MCF 10A (cell line): Measurements from ENCODE around the gene THRB. TPM values are rescaled to one million over a fixed set of nuclear protein-coding genes. Genes with fewer than 3 reads are reported as not detected.

ENCODE experiments used
- BruUV-seq: library from RNA; stranded (reverse); fragments of 400-500 nt; replicated peaks from 2 replicates; lab custom pipeline; 2021; lab: Mats Ljungman, UMichigan
- CTCF ChIA-PET: fragments of 300-600 bp; sonication (Branson Sonifier 250); formaldehyde crosslinking; extraction: SDS; loops from one replicate; lab custom pipeline; 2021; ENCODE audit warnings: antibody characterized with exemption, inconsistent platforms; lab: Yijun Ruan, JAX
- POLR2A ChIA-PET: fragments of 300-600, 350-650 bp; sonication (Branson Sonifier 250); formaldehyde crosslinking; extraction: SDS; loops from one replicate; lab custom pipeline; 2020; ENCODE audit warnings: antibody characterized with exemption, inconsistent platforms; lab: Yijun Ruan, JAX
- DNase-seq: peaks from one replicate; pipeline ENCODE4 v3.0.0-alpha.2; 2018; ENCODE audit not compliant: unreplicated experiment
- H3K27ac Mint-ChIP-seq: one replicate; pipeline ENCODE4 v1.8.0; 2022; ENCODE audit warnings: mild to moderate bottlenecking, low read depth, mixed read lengths; ENCODE audit not compliant: unreplicated experiment
- H3K27me3 Mint-ChIP-seq: one replicate; pipeline ENCODE4 v1.8.0; 2022; ENCODE audit warnings: mixed read lengths; ENCODE audit not compliant: insufficient read depth, unreplicated experiment
- H3K36me3 Mint-ChIP-seq: one replicate; pipeline ENCODE4 v1.8.0; 2022; ENCODE audit warnings: mild to moderate bottlenecking, moderate library complexity, mixed read lengths; ENCODE audit not compliant: insufficient read depth, unreplicated experiment
- H3K4me1 Mint-ChIP-seq: one replicate; pipeline ENCODE4 v1.8.0; 2022; ENCODE audit warnings: mixed read lengths; ENCODE audit not compliant: insufficient read depth, unreplicated experiment
- H3K4me3 Mint-ChIP-seq: one replicate; pipeline ENCODE4 v1.8.0; 2022; ENCODE audit warnings: mild to moderate bottlenecking, moderate library complexity, mixed read lengths; ENCODE audit not compliant: unreplicated experiment
- H3K9me3 Mint-ChIP-seq: one replicate; pipeline ENCODE4 v1.8.0; 2022; ENCODE audit warnings: mixed read lengths; ENCODE audit not compliant: unreplicated experiment
- intact Hi-C: fragments of 100-400 bp; cut with micrococcal nuclease; formaldehyde crosslinking; loops from 2 replicates; pipeline ENCODE4 v1.14.1; 2022
- microRNA-seq: library from miRNA; unstranded; fragments of <30 nt; microRNA quantifications from one replicate; pipeline ENCODE4 v1.2.0, GENCODE V29; 2022
- total RNA-seq: library from RNA; stranded (reverse); gene quantifications from 2 replicates; pipeline ENCODE4 v1.2.3, GENCODE V29; 2022
- TF ChIP-seq, protein P1 (sequence below): fragments of 200-600 bp; IDR thresholded peaks from one replicate; pipeline ENCODE4 v1.8.0; 2022; ENCODE audit warnings: antibody characterized with exemption, mild to moderate bottlenecking; ENCODE audit not compliant: unreplicated experiment

THRB gene
- total RNA-seq, 1 experiment from 2014 or later, result 4.2 TPM

GRCh38 chr3:24072193-24072592 is 422.5 kb downstream of the THRB start:
- Mint-ChIP-seq H3K27ac (no peak overlapping the region), H3K27me3 (no peaks in the 10 kb centered on the region), H3K9me3 (no peaks in the 10 kb centered on the region), H3K4me1 (peaks cover 8% of the 10 kb centered on the region), H3K4me3 (no peak overlapping the region), H3K36me3 (no peaks in the 10 kb centered on the region)
- TF ChIP-seq, protein P1, sequence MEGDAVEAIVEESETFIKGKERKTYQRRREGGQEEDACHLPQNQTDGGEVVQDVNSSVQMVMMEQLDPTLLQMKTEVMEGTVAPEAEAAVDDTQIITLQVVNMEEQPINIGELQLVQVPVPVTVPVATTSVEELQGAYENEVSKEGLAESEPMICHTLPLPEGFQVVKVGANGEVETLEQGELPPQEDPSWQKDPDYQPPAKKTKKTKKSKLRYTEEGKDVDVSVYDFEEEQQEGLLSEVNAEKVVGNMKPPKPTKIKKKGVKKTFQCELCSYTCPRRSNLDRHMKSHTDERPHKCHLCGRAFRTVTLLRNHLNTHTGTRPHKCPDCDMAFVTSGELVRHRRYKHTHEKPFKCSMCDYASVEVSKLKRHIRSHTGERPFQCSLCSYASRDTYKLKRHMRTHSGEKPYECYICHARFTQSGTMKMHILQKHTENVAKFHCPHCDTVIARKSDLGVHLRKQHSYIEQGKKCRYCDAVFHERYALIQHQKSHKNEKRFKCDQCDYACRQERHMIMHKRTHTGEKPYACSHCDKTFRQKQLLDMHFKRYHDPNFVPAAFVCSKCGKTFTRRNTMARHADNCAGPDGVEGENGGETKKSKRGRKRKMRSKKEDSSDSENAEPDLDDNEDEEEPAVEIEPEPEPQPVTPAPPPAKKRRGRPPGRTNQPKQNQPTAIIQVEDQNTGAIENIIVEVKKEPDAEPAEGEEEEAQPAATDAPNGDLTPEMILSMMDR, result no peak
- ChIA-PET CTCF (interaction anchor here (0.8 kb wide), 1 partner anchor 16 kb away, joined by 4 read pairs; no protein-coding TSS in a partner anchor), POLR2A (interaction anchor here (0.6 kb wide), 1 partner anchor 75 kb away, joined by 3 read pairs; no protein-coding TSS in a partner anchor)
- intact Hi-C loops, result no loop called here
- BruUV-seq, result no TSS peak
- DNase-seq, result no peak

GRCh38 chr3:24069045-24069444 is 425.6 kb downstream of the THRB start:
- Mint-ChIP-seq H3K9me3 (no peaks in the 10 kb centered on the region), H3K27me3 (no peaks in the 10 kb centered on the region), H3K4me1 (peaks cover 10% of the 10 kb centered on the region), H3K36me3 (no peaks in the 10 kb centered on the region), H3K27ac (no peak overlapping the region), H3K4me3 (no peak overlapping the region)
- ChIA-PET CTCF (interaction anchor here (0.9 to 1.1 kb wide), 2 partner anchors 166 to 167 kb away, joined by 4 read pairs; no protein-coding TSS in a partner anchor), POLR2A (interaction anchor here (0.7 kb wide), 1 partner anchor 171 kb away, joined by 3 read pairs; no protein-coding TSS in a partner anchor)
- intact Hi-C loops, result loop anchor here (1.0 kb wide), 1 partner anchor 169 kb away; no protein-coding TSS in a partner anchor
- BruUV-seq, result no TSS peak
- TF ChIP-seq, protein P1, result peak; percentile 28
- peak; percentile 36 for DNase-seq

DNA sequence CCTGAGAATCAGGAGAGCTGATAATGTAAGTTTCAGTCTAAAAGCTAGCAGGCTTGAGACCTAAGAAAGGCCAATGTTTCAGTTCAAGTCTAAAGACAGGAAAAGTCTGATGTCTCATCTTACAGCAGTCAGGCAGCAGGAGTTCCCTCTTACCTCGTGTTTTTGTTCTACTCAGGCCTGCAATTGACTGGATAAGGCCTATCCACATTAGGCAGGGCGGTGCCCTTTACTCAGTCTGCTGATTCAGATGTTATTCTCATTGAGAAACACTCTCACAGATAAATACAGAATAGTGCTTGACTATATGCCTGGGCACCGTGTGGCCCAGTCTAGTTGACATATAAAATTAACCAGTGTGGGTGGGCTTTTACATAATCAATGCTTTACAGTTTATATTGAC is 427.2 kb downstream of the THRB start:
- no peaks in the 10 kb centered on the region for H3K36me3 Mint-ChIP-seq
- ChIA-PET POLR2A (interaction anchor here (0.8 kb wide), 1 partner anchor 61 kb away, joined by 3 read pairs; no protein-coding TSS in a partner anchor), CTCF (interaction anchor here (0.5 to 1.8 kb wide), 4 partner anchors 21 to 576 kb away, joined by 3 to 7 read pairs (median 5); no protein-coding TSS in a partner anchor)
- H3K27ac Mint-ChIP-seq, result peak overlapping the region; percentile 73
- intact Hi-C loops, result no loop called here
- H3K9me3 Mint-ChIP-seq, result no peaks in the 10 kb centered on the region
- peaks cover 10% of the 10 kb centered on the region for H3K4me1 Mint-ChIP-seq
- BruUV-seq, result no TSS peak
- H3K27me3 Mint-ChIP-seq, result no peaks in the 10 kb centered on the region
- no peak overlapping the region for H3K4me3 Mint-ChIP-seq
- peak; percentile 6 for DNase-seq
- TF ChIP-seq, protein P1, result no peak

Small RNA genes lying within 50 kb of the gene (microRNA-seq; reads per million reads assigned to microRNA genes)
- not detected for gene MIR4792
